ENCODE data around the gene EFNB3. TPM values are rescaled to one million over a fixed set of nuclear protein-coding genes. Genes with fewer than 3 reads are reported as not detected.
A peak's percentile ranks its signal among the peaks of the same experiment; 100 is the strongest.

EFNB3 gene
- total RNA-seq, 6 donors from 2014 or later = 0.22 to 5.0 (median 0.98) TPM

GRCh38 chr17:7687072-7687907 is 17.7 kb upstream of the EFNB3 start, which contains the start of gene TP53:
TSS of gene TP53 (minus strand) at chr17:7687490. CDS start at chr17:7676594, 10,896 bp downstream.
- TF ChIP-seq CTCF (IDR thresholded peaks at IDR 0.05) (no peak), POLR2AphosphoS5 (IDR thresholded peaks at IDR 0.05) (peak; percentile 84 to 93), EP300 (IDR thresholded peaks at IDR 0.05) (peak in 1 of 4 donors; percentile 2), POLR2A (IDR thresholded peaks at IDR 0.05) (peak in 3 of 4 donors; percentile 70 to 86 (median 76))
- Histone ChIP-seq H3K4me3 (peak within 1 kb of the TSS; percentile 63 to 88 (median 76)), H3K36me3 (peaks cover 0 to 10% (median 0%) of the 10 kb centered on the region in 4 donors), H3K4me1 (peaks cover 16 to 30% (median 22%) of the 10 kb centered on the region in 4 donors), H3K9me3 (no peaks in the 10 kb centered on the region), H3K27ac (peak within 1 kb of the TSS; percentile 88 to 96 (median 94)), H3K27me3 (no peaks in the 10 kb centered on the region)
- WGBS, 2 donors = 0% methylated on average over 25 to 30 of the region's 30 CpGs
- ATAC-seq (ENCODE audit: low FRiP score in 2 of 2) (peak; percentile 87 to 89), DNase-seq (peak; percentile 66 to 95)

GRCh38 chr17:7687908-7688807 is 16.8 kb upstream of the EFNB3 start, which contains the start of gene WRAP53:
TSS of gene WRAP53 (plus strand) at chr17:7688477. CDS start at chr17:7688649, 172 bp downstream.
- WGBS, 2 donors = 0 to 1% methylated on average over 16 to 51 of the region's 51 CpGs
- Histone ChIP-seq H3K4me1 (peaks cover 16 to 30% (median 22%) of the 10 kb centered on the region in 4 donors), H3K9me3 (no peaks in the 10 kb centered on the region), H3K4me3 (peak within 1 kb of the TSS; percentile 63 to 88 (median 76)), H3K27ac (peak within 1 kb of the TSS; percentile 88 to 96 (median 94)), H3K27me3 (no peaks in the 10 kb centered on the region), H3K36me3 (peaks cover 0 to 10% (median 0%) of the 10 kb centered on the region in 4 donors)
- DNase-seq (peak; percentile 98 to 99), ATAC-seq (ENCODE audit: low FRiP score in 2 of 2) (peak; percentile 94 to 97)
- TF ChIP-seq EP300 (IDR thresholded peaks at IDR 0.05) (peak in 1 of 4 donors; percentile 15), POLR2AphosphoS5 (IDR thresholded peaks at IDR 0.05) (peak; percentile 71 to 78), CTCF (IDR thresholded peaks at IDR 0.05) (peak; percentile 96 to 100 (median 98)), POLR2A (IDR thresholded peaks at IDR 0.05) (peak in 2 of 4 donors; percentile 32 to 47)

- Histone ChIP-seq H3K27me3 (no peaks in the 10 kb centered on the region), H3K27ac (peak overlapping the region; percentile 28 to 93 (median 74)), H3K9me3 (no peaks in the 10 kb centered on the region), H3K36me3 (peaks cover 0 to 16% (median 0%) of the 10 kb centered on the region in 4 donors), H3K4me1 (peaks cover 16 to 30% (median 22%) of the 10 kb centered on the region in 4 donors), H3K4me3 (peak overlapping the region; percentile 35 to 88 (median 68))
- DNase-seq (no peak), ATAC-seq (ENCODE audit: low FRiP score in 2 of 2) (no peak)
- TF ChIP-seq POLR2A (IDR thresholded peaks at IDR 0.05) = no peak
- no peak for TF ChIP-seq EP300 (IDR thresholded peaks at IDR 0.05)
- TF ChIP-seq CTCF (IDR thresholded peaks at IDR 0.05) = no peak
- no peak for TF ChIP-seq POLR2AphosphoS5 (IDR thresholded peaks at IDR 0.05)
- WGBS, 2 donors = 7 to 25% methylated on average over 12 to 13 of the region's 13 CpGs
Observed at GRCh38 chr17:7688808-7689316, 16.1 kb upstream of the EFNB3 start.

GRCh38 chr17:7695586-7695985 is 9.4 kb upstream of the EFNB3 start:
- no peaks in the 10 kb centered on the region for H3K4me1 ChIP-seq
- peaks cover 0 to 27% (median 7%) of the 10 kb centered on the region in 4 donors for H3K36me3 ChIP-seq
- no peak overlapping the region for H3K27ac ChIP-seq
- no peak overlapping the region for H3K4me3 ChIP-seq
- ATAC-seq (ENCODE audit: low FRiP score in 2 of 2) (no peak), DNase-seq (no peak)
- WGBS, 2 donors = 96 to 97% methylated on average over 9 to 10 of the region's 10 CpGs
- no peaks in the 10 kb centered on the region for H3K27me3 ChIP-seq
- no peaks in the 10 kb centered on the region for H3K9me3 ChIP-seq
- TF ChIP-seq POLR2AphosphoS5 (IDR thresholded peaks at IDR 0.05) (no peak), EP300 (IDR thresholded peaks at IDR 0.05) (no peak), CTCF (IDR thresholded peaks at IDR 0.05) (no peak), POLR2A (IDR thresholded peaks at IDR 0.05) (no peak)

Measured in upper lobe of left lung (tissue), 6 donors.